Gastrocnemius medialis (tissue), 4 donors: Measurements from ENCODE around the gene RPL7L1. TPM values are rescaled to one million over a fixed set of nuclear protein-coding genes. Genes with fewer than 3 reads are reported as not detected.
A peak's percentile ranks its signal among the peaks of the same experiment; 100 is the strongest.
"Not testable (repeated sequence)": the region's sequence is repeated elsewhere in the genome, so short reads cannot be mapped to it uniquely, and the experiment has no call there.

Experiments used
- ATAC-seq, 2 donors: fragments of 150-250 bp; one replicate each; pipeline ENCODE4 v1.9.1; 2016
- DNase-seq, 2 donors: peaks; one replicate each; pipeline ENCODE4 v3.0.0-alpha.2; 2019
- H3K27ac ChIP-seq, 4 donors: fragments of 200-600 bp; sonication (generic); 1 replicate in 1 of 4; 2 replicates in 3 of 4; pipeline ENCODE4 v1.5.1; 2016 to 2018; ENCODE audit warnings: mild to moderate bottlenecking in 2 of 4, moderate library complexity in 1 of 4
- H3K27me3 ChIP-seq, 3 donors: fragments of 200-600 bp; sonication (generic) in 2 of 3; 1 replicate in 1 of 3; 2 replicates in 2 of 3; pipeline versions ENCODE4 v1.5.1 to v1.6.0; 2016 to 2019; ENCODE audit warnings: mild to moderate bottlenecking in 1 of 3, moderate library complexity in 1 of 3
- H3K36me3 ChIP-seq, 2 donors: fragments of 200-600 bp; sonication (generic) in 1 of 2; one replicate each; pipeline ENCODE4 v1.5.1; 2017 to 2018
- H3K4me1 ChIP-seq, 2 donors: fragments of 200-600 bp; sonication (generic) in 1 of 2; one replicate each; pipeline ENCODE4 v1.5.1; 2016 to 2017; ENCODE audit warnings: mild to moderate bottlenecking in 2 of 2
- H3K4me3 ChIP-seq, 4 donors: fragments of 200-600 bp; sonication (generic) in 3 of 4; 1 replicate in 1 of 4; 2 replicates in 3 of 4; pipeline ENCODE4 v1.5.1; 2016 to 2019; ENCODE audit warnings: mild to moderate bottlenecking in 2 of 4
- H3K9me3 ChIP-seq, 3 donors: fragments of 200-600 bp; sonication (generic) in 2 of 3; 1 replicate in 1 of 3; 2 replicates in 2 of 3; pipeline ENCODE4 v1.5.1; 2016 to 2019
- CTCF ChIP-seq, 5 experiments: fragments of 450-650 bp in 3 of 5; fragments of 200-600 bp in 2 of 5; sonication (generic) in 2 of 5; IDR thresholded peaks in 4 of 5; conservative IDR thresholded peaks in 1 of 5; 1 replicate in 4 of 5; 2 replicates in 1 of 5; pipeline ENCODE4 v1.5.1; 2016 to 2019; ENCODE audit warnings: antibody characterized with exemption in 5 of 5, mild to moderate bottlenecking in 3 of 5, moderate library complexity in 3 of 5
- POLR2A ChIP-seq, 2 donors: fragments of 450-650 bp; IDR thresholded peaks; one replicate each; pipeline ENCODE4 v1.6.1; 2017; ENCODE audit warnings: antibody characterized with exemption in 2 of 2, mild to moderate bottlenecking in 2 of 2, moderate library complexity in 2 of 2
- in situ Hi-C, 4 donors: fragments of 200-750 bp; cut with MboI; loops; one replicate each; pipeline versions ENCODE4 v1.15.0 to v1.8.0; 2017; ENCODE audit warnings: low sequenced_read_pairs in 4 of 4
- intact Hi-C: fragments of 100-400 bp; cut with DNase I; formaldehyde crosslinking; loops from one replicate; pipeline ENCODE4 v1.15.1; 2023; ENCODE audit warnings: low total_unique reads
- total RNA-seq, 4 donors: library from RNA; depleted of rRNA; stranded (reverse); fragments of >200 nt; gene quantifications; one replicate each; pipeline versions ENCODE4 v1.1.0 to v1.2.3, GENCODE V29; 2016

The RPL7L1 gene
- total RNA-seq, 4 donors from 2014 or later: 59.6 to 87.1 (median 65.2) TPM

DNA sequence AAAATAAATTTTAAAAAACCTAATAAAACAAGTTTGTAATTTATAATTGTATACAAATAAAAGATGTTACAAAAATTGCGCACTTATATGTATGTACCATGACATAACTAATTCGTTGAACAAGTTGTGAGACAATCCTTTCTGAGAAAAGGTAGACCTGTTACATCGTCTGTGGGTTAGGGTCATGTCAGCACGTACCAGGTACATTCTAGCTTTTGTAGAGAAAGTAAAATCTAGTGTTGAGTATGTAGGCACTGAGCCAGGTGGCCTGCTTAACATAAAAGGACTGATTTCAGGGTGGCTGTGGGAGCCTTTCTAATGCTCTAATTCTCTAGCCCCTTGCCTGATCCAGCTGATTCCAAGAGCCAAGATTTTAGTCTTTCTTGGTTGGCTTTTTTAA is 10.4 kb downstream of the RPL7L1 start:
- peak overlapping the region; percentile 93 to 99 (median 96) for H3K4me3 ChIP-seq
- intact Hi-C loops: loop anchor here (1.0 kb wide), 2 partner anchors 11 to 144 kb away; partner anchors contain the start of genes RPL7L1 and TBCC
- ATAC-seq (no peak), DNase-seq (no peak)
- H3K27ac ChIP-seq: peak overlapping the region; percentile 89 to 99 (median 98)
- no peaks in the 10 kb centered on the region for H3K9me3 ChIP-seq
- TF ChIP-seq POLR2A (IDR thresholded peaks at IDR 0.05) (no peak), CTCF (IDR thresholded peaks at IDR 0.05 in 4 of 5, conservative IDR thresholded peaks at IDR 0.05 in 1 of 5) (no peak)
- in situ Hi-C loops: no loop called here
- peaks cover 13% of the 10 kb centered on the region in 2 donors for H3K4me1 ChIP-seq
- peaks cover 0 to 26% of the 10 kb centered on the region in 2 donors for H3K36me3 ChIP-seq
- no peaks in the 10 kb centered on the region for H3K27me3 ChIP-seq

DNA sequence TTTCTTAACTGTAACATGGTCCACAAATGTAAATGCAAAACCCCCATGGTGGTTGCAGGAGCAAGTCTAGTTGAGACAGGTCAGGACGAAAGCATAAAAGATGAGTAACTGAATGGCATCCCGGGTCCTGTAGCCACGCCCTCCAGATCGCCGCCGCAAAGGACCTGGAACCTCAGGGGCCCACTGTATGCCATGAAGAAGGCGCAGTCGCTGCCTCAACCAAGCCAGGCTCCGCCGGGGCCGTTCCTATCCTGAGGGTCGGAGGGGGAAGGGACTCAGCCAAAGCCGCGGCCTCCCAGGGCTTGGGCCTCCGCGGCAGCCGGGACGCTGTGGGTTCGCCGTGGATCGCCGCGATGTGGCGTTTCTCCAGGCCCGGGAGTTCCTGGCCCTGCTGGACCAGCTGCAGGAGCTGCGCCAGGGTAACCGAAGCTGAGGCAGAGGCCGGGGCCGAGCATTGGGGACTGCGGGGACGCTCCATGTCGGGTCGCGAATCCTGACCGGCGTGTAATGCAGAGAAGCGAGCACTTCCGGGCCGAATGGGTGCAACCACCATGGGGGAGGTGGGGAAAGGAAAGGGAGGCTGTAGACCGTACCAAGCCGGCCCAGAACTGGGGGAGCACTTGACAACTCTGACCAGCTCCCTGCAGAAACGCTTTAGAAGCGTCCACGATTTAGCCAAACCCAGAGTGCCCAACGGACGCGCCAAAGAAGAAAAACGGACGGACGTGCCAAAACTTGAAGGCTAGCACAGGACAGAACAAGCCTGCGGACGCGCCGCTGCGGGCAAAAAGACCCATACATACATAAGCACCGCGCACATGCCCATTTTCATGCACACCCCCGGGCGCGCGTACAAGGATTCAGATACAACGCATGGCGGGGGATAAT is 11.1 kb downstream of the RPL7L1 start:
- intact Hi-C loops: loop anchor here (1.0 kb wide), 2 partner anchors 11 to 144 kb away; partner anchors contain the start of genes RPL7L1 and TBCC
- Histone ChIP-seq H3K36me3 (peaks cover 0 to 19% of the 10 kb centered on the region in 2 donors), H3K9me3 (no peaks in the 10 kb centered on the region), H3K4me3 (peak overlapping the region; percentile 93 to 99 (median 96)), H3K27me3 (no peaks in the 10 kb centered on the region), H3K27ac (peak overlapping the region; percentile 89 to 99 (median 98)), H3K4me1 (peaks cover 13% of the 10 kb centered on the region in 2 donors)
- ATAC-seq (peak; percentile 98), DNase-seq (peak; percentile 90 to 94)
- TF ChIP-seq CTCF (IDR thresholded peaks at IDR 0.05 in 4 of 5, conservative IDR thresholded peaks at IDR 0.05 in 1 of 5) (no peak), POLR2A (IDR thresholded peaks at IDR 0.05) (peak; percentile 51 to 70)
- in situ Hi-C loops: no loop called here

DNA sequence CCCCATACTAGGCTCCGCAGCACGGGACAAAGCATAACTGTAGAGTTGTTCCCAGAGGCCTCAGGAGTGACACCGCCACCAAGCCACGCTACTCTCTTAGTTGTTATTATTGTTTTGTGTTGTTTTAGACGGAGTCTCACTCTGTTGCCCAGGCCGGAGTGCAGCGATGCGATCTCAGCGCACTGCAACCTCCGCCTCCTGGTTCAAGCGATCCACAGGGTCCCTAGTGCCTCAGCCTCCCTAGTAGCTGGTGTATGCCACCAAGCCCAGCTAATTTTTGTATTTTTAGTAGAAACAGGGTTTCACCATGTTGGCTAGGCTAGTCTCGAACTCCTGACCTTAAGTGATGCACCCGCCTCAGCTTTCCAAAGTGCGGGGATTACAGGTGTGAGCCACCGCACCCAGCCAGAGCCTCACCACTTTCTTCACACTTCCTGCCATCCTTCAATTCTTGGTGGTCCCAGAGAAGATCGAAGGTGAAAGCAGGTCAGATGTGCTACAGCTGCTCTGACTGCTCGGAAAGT is 11.8 kb downstream of the RPL7L1 start:
- no peak for TF ChIP-seq CTCF (IDR thresholded peaks at IDR 0.05 in 4 of 5, conservative IDR thresholded peaks at IDR 0.05 in 1 of 5)
- no peak for TF ChIP-seq POLR2A (IDR thresholded peaks at IDR 0.05)
- Histone ChIP-seq H3K9me3 (no peaks in the 10 kb centered on the region), H3K36me3 (peaks cover 0 to 12% of the 10 kb centered on the region in 2 donors), H3K27me3 (no peaks in the 10 kb centered on the region), H3K27ac (peak overlapping the region; percentile 89 to 99 (median 98)), H3K4me1 (peaks cover 18% of the 10 kb centered on the region in 2 donors), H3K4me3 (peak overlapping the region; percentile 93 to 99 (median 96))
- ATAC-seq (no peak), DNase-seq (no peak)
- intact Hi-C loops (no loop called here), in situ Hi-C loops (no loop called here)

- peaks cover 34 to 42% of the 10 kb centered on the region in 2 donors for H3K4me1 ChIP-seq
- H3K4me3 ChIP-seq, H3K27me3 ChIP-seq, H3K36me3 ChIP-seq, H3K27ac ChIP-seq, DNase-seq, ATAC-seq, in situ Hi-C loops, H3K9me3 ChIP-seq, intact Hi-C loops: not testable (repeated sequence)
These were observed 14.8 kb downstream of the RPL7L1 start for GRCh38 chr6:42894041-42894828.
